Gastroesophageal sphincter (tissue), 4 donors: Measurements from ENCODE around the gene TSPAN9. TPM values are rescaled to one million over a fixed set of nuclear protein-coding genes. Genes with fewer than 3 reads are reported as not detected.

Experiments
- ATAC-seq: fragments of 150-250 bp; one replicate; pipeline ENCODE4 v1.9.1; 2016; ENCODE audit warnings: mild to moderate bottlenecking, moderate library complexity
- H3K27ac ChIP-seq, 4 donors: fragments of 200-600 bp; sonication (generic) in 3 of 4; 1 replicate in 3 of 4; 2 replicates in 1 of 4; pipeline ENCODE4 v1.5.1; 2016 to 2019
- H3K27me3 ChIP-seq: fragments of 200-600 bp; sonication (generic); one replicate; pipeline ENCODE4 v1.5.1; 2019
- H3K36me3 ChIP-seq, 2 donors: fragments of 200-600 bp; sonication (generic); one replicate each; pipeline ENCODE4 v1.5.1; 2019; ENCODE audit warnings: control low read depth in 1 of 2
- H3K4me1 ChIP-seq, 3 donors: fragments of 200-600 bp; sonication (generic); 1 replicate in 2 of 3; 2 replicates in 1 of 3; pipeline ENCODE4 v1.5.1; 2016 to 2019; ENCODE audit warnings: control low read depth in 2 of 3
- H3K4me3 ChIP-seq, 2 donors: fragments of 200-600 bp; sonication (generic); one replicate each; pipeline ENCODE4 v1.5.1; 2019; ENCODE audit warnings: mild to moderate bottlenecking in 1 of 2, moderate library complexity in 1 of 2
- H3K9me3 ChIP-seq, 3 donors: fragments of 200-600 bp; sonication (generic); one replicate each; pipeline ENCODE4 v1.5.1; 2017 to 2019; ENCODE audit warnings: control low read depth in 2 of 3
- EP300 ChIP-seq: sonication (generic); formaldehyde crosslinking; IDR thresholded peaks from one replicate; pipeline ENCODE4 v1.6.1; 2017; ENCODE audit warnings: antibody characterized with exemption, mild to moderate bottlenecking
- POLR2A ChIP-seq, 2 donors: fragments of 450-650 bp; IDR thresholded peaks; one replicate each; pipeline ENCODE4 v1.6.1; 2017; ENCODE audit warnings: antibody characterized with exemption in 2 of 2, mild to moderate bottlenecking in 2 of 2, moderate library complexity in 1 of 2
- POLR2AphosphoS5 ChIP-seq: sonication (generic); formaldehyde crosslinking; IDR thresholded peaks from one replicate; pipeline ENCODE4 v1.6.1; 2017; ENCODE audit warnings: antibody characterized with exemption
- WGBS, 2 donors: methylation state at CpG; one replicate each; pipeline ENCODE4 v1.1.5; 2018; ENCODE audit warnings: low coverage in 1 of 2; 5-methylcytosine and 5-hydroxymethylcytosine counted together
- total RNA-seq, 4 donors: library from RNA; depleted of rRNA; stranded (reverse); fragments of >200 nt; gene quantifications; one replicate each; pipeline ENCODE4 v1.1.0, GENCODE V29; 2016
- TF ChIP-seq, protein P1 (sequence below), 4 experiments: fragments of 200-600 bp in 2 of 4; fragments of 450-650 bp in 2 of 4; sonication (generic) in 1 of 4; IDR thresholded peaks; one replicate each; pipeline ENCODE4 v1.5.1; 2017 to 2019; ENCODE audit warnings: antibody characterized with exemption in 4 of 4, mild to moderate bottlenecking in 2 of 4, moderate library complexity in 2 of 4

TSPAN9 gene
- total RNA-seq, 4 donors from 2014 or later, result 19.5 to 30.2 (median 26.0) TPM

DNA sequence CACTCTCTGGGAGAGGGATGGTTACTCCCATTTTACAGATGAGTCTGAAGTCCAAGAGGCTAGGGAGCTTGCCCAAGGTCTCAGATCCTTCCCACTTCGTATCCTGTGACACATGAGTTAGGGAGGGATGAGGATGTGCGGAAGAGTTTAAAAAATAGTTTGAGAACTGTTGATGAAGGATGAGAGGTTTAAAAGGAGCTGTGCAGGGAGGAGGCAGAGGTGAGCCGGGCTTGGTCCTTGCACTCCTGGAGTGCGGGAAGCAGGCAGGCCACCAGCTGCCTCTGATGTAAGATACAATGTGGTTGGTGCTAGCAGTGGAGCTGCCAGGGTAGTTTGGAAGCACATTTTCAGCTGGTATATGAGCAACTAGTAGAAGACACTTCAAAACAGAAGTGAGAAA is 46.5 kb downstream of the TSPAN9 start:
- WGBS, 2 donors, result 67 to 68% methylated on average over 2 to 4 of the region's 4 CpGs

DNA sequence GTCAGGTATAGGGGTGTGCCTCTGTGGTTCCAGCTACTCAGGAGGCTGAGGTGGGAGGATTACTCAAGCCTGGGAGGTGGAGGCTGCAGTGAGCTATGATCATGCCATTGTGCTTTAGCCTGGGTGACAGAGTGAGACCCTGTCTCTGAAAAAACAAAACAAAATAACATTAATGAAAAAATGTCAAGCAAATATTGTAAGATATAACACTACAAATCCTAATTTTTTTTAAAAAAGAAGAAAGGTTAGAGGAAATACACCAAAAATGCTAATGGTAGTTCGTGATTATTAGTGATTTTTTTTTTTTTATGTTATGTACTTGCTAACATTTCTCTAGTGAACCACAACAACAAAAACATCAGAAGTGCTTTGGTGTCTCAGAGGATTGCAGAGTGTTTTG is 47.7 kb downstream of the TSPAN9 start:
- Histone ChIP-seq H3K9me3 (peaks cover 0 to 21% (median 0%) of the 10 kb centered on the region in 3 donors), H3K36me3 (peaks cover 0 to 4% of the 10 kb centered on the region in 2 donors), H3K27me3 (no peaks in the 10 kb centered on the region), H3K4me1 (peaks cover 0 to 35% (median 3%) of the 10 kb centered on the region in 3 donors), H3K27ac (peak overlapping the region in 1 of 4 donors; percentile 3), H3K4me3 (no peak overlapping the region)
- TF ChIP-seq, protein P1, sequence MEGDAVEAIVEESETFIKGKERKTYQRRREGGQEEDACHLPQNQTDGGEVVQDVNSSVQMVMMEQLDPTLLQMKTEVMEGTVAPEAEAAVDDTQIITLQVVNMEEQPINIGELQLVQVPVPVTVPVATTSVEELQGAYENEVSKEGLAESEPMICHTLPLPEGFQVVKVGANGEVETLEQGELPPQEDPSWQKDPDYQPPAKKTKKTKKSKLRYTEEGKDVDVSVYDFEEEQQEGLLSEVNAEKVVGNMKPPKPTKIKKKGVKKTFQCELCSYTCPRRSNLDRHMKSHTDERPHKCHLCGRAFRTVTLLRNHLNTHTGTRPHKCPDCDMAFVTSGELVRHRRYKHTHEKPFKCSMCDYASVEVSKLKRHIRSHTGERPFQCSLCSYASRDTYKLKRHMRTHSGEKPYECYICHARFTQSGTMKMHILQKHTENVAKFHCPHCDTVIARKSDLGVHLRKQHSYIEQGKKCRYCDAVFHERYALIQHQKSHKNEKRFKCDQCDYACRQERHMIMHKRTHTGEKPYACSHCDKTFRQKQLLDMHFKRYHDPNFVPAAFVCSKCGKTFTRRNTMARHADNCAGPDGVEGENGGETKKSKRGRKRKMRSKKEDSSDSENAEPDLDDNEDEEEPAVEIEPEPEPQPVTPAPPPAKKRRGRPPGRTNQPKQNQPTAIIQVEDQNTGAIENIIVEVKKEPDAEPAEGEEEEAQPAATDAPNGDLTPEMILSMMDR (IDR thresholded peaks at IDR 0.05), result no peak
- TF ChIP-seq POLR2AphosphoS5 (no peak), EP300 (no peak), POLR2A (IDR thresholded peaks at IDR 0.05) (no peak)
- 68 to 95% methylated on average over 1 of the region's 1 CpG for WGBS, 2 donors
- no peak for ATAC-seq

More for the DNA sequence above, 46.5 kb downstream of the TSPAN9 start:
- Histone ChIP-seq H3K9me3 (peaks cover 0 to 21% (median 0%) of the 10 kb centered on the region in 3 donors), H3K4me1 (peaks cover 0 to 41% (median 10%) of the 10 kb centered on the region in 3 donors), H3K4me3 (no peak overlapping the region), H3K27ac (no peak overlapping the region), H3K36me3 (peaks cover 0 to 4% of the 10 kb centered on the region in 2 donors), H3K27me3 (no peaks in the 10 kb centered on the region)
- ATAC-seq, result no peak
- TF ChIP-seq, protein P1 (IDR thresholded peaks at IDR 0.05), result no peak

DNA sequence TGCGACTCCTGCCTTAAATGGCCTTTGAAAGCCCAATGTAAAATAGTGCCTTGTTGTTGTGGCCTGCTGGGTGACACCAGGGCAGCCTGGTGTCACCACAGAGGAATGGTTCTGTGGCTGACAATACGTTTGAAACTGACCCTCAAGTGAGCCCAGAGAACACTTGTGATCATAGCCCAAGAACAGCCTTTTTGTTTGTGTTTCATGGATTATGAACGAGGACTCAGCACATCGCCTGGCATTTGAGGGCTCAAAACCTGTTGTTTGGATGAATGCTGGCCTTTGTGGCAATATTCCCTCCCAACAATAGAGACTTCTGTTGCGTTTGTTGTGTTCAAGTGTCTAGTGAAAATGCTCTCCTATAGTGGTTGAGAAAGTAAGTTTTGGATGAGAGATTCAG is 48.5 kb downstream of the TSPAN9 start:
- WGBS, 2 donors, result 93 to 100% methylated on average over 5 of the region's 5 CpGs
- ATAC-seq, result no peak
- TF ChIP-seq, protein P1 (IDR thresholded peaks at IDR 0.05), result no peak
- TF ChIP-seq POLR2A (IDR thresholded peaks at IDR 0.05) (no peak), EP300 (no peak), POLR2AphosphoS5 (no peak)
- H3K4me1 ChIP-seq, result peaks cover 0 to 35% (median 0%) of the 10 kb centered on the region in 3 donors
- H3K9me3 ChIP-seq, result peaks cover 0 to 21% (median 0%) of the 10 kb centered on the region in 3 donors
- peaks cover 0 to 4% of the 10 kb centered on the region in 2 donors for H3K36me3 ChIP-seq
- H3K27ac ChIP-seq, result no peak overlapping the region
- H3K4me3 ChIP-seq, result no peak overlapping the region
- H3K27me3 ChIP-seq, result no peaks in the 10 kb centered on the region

DNA sequence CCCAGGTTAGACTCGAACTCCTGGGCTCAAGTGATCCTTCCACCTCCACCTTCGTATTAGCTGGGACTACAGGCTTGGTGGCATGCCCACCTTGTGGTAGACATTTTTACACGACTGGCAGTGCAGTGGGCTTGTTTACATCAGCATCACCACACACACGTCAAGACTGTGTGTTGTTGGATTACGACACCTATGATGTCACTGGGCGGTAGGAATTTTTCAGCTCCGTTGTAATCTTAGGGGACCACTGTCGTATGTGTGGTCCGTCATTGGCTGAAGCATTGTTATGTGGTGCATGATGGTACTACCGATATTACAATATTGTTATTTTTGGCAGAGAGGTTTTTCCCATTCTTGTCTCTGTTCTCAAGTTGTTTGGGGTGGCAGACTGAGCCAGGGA is 50.7 kb downstream of the TSPAN9 start:
- TF ChIP-seq, protein P1 (IDR thresholded peaks at IDR 0.05), result no peak
- TF ChIP-seq EP300, result no peak
- no peak for TF ChIP-seq POLR2AphosphoS5
- no peak for TF ChIP-seq POLR2A (IDR thresholded peaks at IDR 0.05)
- WGBS, 2 donors, result 78 to 89% methylated on average over 7 to 8 of the region's 10 CpGs
- Histone ChIP-seq H3K9me3 (peaks cover 0 to 21% (median 0%) of the 10 kb centered on the region in 3 donors), H3K4me3 (no peak overlapping the region), H3K27ac (no peak overlapping the region), H3K4me1 (peaks cover 0 to 36% (median 6%) of the 10 kb centered on the region in 3 donors), H3K36me3 (peaks cover 0 to 4% of the 10 kb centered on the region in 2 donors), H3K27me3 (no peaks in the 10 kb centered on the region)
- no peak for ATAC-seq

DNA sequence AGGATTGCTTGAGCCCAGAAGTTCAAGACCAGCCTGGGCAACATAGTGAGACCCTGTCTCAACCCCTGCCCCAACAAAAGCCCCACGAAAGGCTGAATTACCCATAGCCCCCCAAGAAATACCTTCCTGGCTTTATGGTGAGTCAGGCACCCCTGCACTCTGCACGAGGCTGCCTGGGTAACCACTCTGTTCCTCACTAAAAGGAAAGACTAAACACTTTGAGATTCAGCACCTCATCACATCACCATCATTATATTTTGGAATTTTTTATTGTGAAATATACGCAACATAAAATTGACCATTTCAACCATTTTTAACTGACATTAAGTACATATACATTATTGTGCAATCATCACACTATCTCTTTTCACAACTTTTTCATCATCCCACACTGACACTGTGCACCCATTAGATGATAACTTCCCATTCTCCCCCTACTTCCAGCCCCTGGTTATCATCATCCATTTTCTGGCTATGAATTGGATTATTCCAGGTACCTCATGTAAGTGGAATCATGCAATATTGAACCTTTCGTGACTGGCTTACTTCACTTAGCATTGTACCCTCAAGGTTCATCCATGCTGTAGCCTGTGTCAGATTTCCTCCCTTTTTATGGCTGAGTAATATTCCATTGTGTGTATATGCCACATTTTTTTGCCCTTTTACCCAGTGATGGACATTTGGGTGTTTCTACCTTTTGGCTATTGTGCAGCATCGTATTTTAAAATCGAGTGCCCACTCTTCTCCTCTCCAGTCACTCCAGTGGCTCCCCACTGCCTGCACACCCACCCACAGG is 51.5 kb downstream of the TSPAN9 start:
- no peak for ATAC-seq

More for the DNA sequence above, 51.5 kb downstream of the TSPAN9 start:
- no peak overlapping the region for H3K27ac ChIP-seq
- peaks cover 0 to 36% (median 14%) of the 10 kb centered on the region in 3 donors for H3K4me1 ChIP-seq
- WGBS, 2 donors, result 93 to 96% methylated on average over 3 to 5 of the region's 6 CpGs
- TF ChIP-seq POLR2AphosphoS5, result no peak
- no peak for TF ChIP-seq EP300
- TF ChIP-seq, protein P1 (IDR thresholded peaks at IDR 0.05), result no peak
- TF ChIP-seq POLR2A (IDR thresholded peaks at IDR 0.05), result no peak
- peaks cover 0 to 21% (median 0%) of the 10 kb centered on the region in 3 donors for H3K9me3 ChIP-seq
- no peak overlapping the region for H3K4me3 ChIP-seq
- peaks cover 0 to 4% of the 10 kb centered on the region in 2 donors for H3K36me3 ChIP-seq
- no peaks in the 10 kb centered on the region for H3K27me3 ChIP-seq
